Neuronal stem cell (in vitro differentiated cells): Measurements from ENCODE around the gene PRRT1B.
"Not testable (repeated sequence)": the region's sequence is repeated elsewhere in the genome, so short reads cannot be mapped to it uniquely, and the experiment has no call there.

ENCODE experiments used
- DNase-seq: peaks from one replicate; pipeline ENCODE4 v3.0.0-alpha.2; 2013; ENCODE audit warnings: low spot score
- H2AFZ ChIP-seq: one replicate; pipeline ENCODE4 v1.6.1; 2013; ENCODE audit warnings: mild to moderate bottlenecking, low read length, inconsistent platforms
- H2AK5ac ChIP-seq: 2 replicates; pipeline ENCODE4 v1.6.1; 2013; ENCODE audit warnings: low read depth, mild to moderate bottlenecking, inconsistent platforms, low read length, moderate library complexity, mixed read lengths
- H2BK120ac ChIP-seq: 2 replicates; pipeline ENCODE4 v1.6.1; 2013; ENCODE audit warnings: low read depth, mild to moderate bottlenecking, inconsistent platforms, low read length, moderate library complexity, mixed read lengths
- H2BK12ac ChIP-seq: one replicate; pipeline ENCODE4 v1.6.1; 2013; ENCODE audit warnings: low read length, inconsistent platforms
- H2BK15ac ChIP-seq: 2 replicates; pipeline ENCODE4 v1.6.1; 2013; ENCODE audit warnings: mild to moderate bottlenecking, low read length, inconsistent platforms, mixed read lengths
- H2BK5ac ChIP-seq: one replicate; pipeline ENCODE4 v1.6.1; 2013; ENCODE audit warnings: inconsistent platforms, mild to moderate bottlenecking, low read length, moderate library complexity
- H3K14ac ChIP-seq: one replicate; pipeline ENCODE4 v1.6.1; 2013; ENCODE audit warnings: low read length, inconsistent platforms
- H3K18ac ChIP-seq: 2 replicates; pipeline ENCODE4 v1.6.1; 2013; ENCODE audit warnings: low read length, inconsistent platforms
- H3K23ac ChIP-seq: 2 replicates; pipeline ENCODE4 v1.6.1; 2013; ENCODE audit warnings: low read depth, mild to moderate bottlenecking, mixed read lengths, low read length, inconsistent platforms; ENCODE audit not compliant: poor library complexity
- H3K27ac ChIP-seq: replicated peaks from 3 replicates; pipeline ENCODE4 v1.5.1; 2013; ENCODE audit warnings: low read length, inconsistent platforms
- H3K27me3 ChIP-seq, 3 experiments: 2 replicates each; pipeline ENCODE4 v1.6.1; 2013; ENCODE audit warnings: low read length in 3 of 3, mild to moderate bottlenecking in 2 of 3, inconsistent platforms in 1 of 3, low read depth in 1 of 3, mixed read lengths in 1 of 3, moderate library complexity in 1 of 3; ENCODE audit not compliant: control insufficient read depth in 3 of 3, insufficient read depth in 3 of 3
- H3K36me3 ChIP-seq, 2 donors: replicated peaks in 1 of 2; 2 replicates each; pipeline ENCODE4 v1.6.1; 2013; ENCODE audit warnings: low read length in 2 of 2; ENCODE audit not compliant: control insufficient read depth in 2 of 2, insufficient read depth in 2 of 2
- H3K4ac ChIP-seq: 2 replicates; pipeline ENCODE4 v1.6.1; 2013; ENCODE audit warnings: inconsistent platforms, mild to moderate bottlenecking, low read length, moderate library complexity
- H3K4me1 ChIP-seq, 2 donors: 1 replicate in 1 of 2; 2 replicates in 1 of 2; pipeline ENCODE4 v1.6.1; 2013; ENCODE audit warnings: low read length in 2 of 2, low read depth in 1 of 2; ENCODE audit not compliant: control insufficient read depth in 2 of 2, insufficient read depth in 1 of 2
- H3K4me2 ChIP-seq: one replicate; pipeline ENCODE4 v1.6.1; 2013; ENCODE audit warnings: mild to moderate bottlenecking, low read length, inconsistent platforms; ENCODE audit not compliant: insufficient read depth, poor library complexity, severe bottlenecking
- H3K4me3 ChIP-seq, 2 donors: 2 replicates each; pipeline ENCODE4 v1.5.1; 2013; ENCODE audit warnings: low read length in 2 of 2, mild to moderate bottlenecking in 2 of 2, inconsistent platforms in 1 of 2, moderate library complexity in 1 of 2
- H3K79me1 ChIP-seq: one replicate; pipeline ENCODE4 v1.6.1; 2013; ENCODE audit warnings: low read depth, mild to moderate bottlenecking, inconsistent platforms, low read length, moderate library complexity
- H3K9ac ChIP-seq: one replicate; pipeline ENCODE4 v1.6.1; 2013; ENCODE audit warnings: mild to moderate bottlenecking, low read depth, low read length, inconsistent platforms; ENCODE audit not compliant: poor library complexity
- H3K9me3 ChIP-seq, 2 donors: replicated peaks in 1 of 2; 2 replicates each; pipeline versions ENCODE3 to v1.6.1; 2013; ENCODE audit warnings: low read length in 2 of 2, mild to moderate bottlenecking in 2 of 2, inconsistent platforms in 1 of 2, low read depth in 1 of 2, mixed read lengths in 1 of 2, moderate library complexity in 1 of 2; ENCODE audit not compliant: control insufficient read depth in 2 of 2, insufficient read depth in 1 of 2
- H4K8ac ChIP-seq: one replicate; pipeline ENCODE4 v1.6.1; 2013; ENCODE audit warnings: low read depth, mild to moderate bottlenecking, inconsistent platforms, low read length, moderate library complexity
- H4K91ac ChIP-seq: one replicate; pipeline ENCODE4 v1.6.1; 2013; ENCODE audit warnings: low read length, low read depth, mild to moderate bottlenecking, inconsistent platforms; ENCODE audit not compliant: poor library complexity
- WGBS, 2 donors: extraction: QIAGEN DNeasy Blood & Tissue Kit; methylation state at CpG; one replicate each; pipeline ENCODE4 v1.1.7; 2013; ENCODE audit warnings: missing lambda C conversion rate in 2 of 2, mixed read lengths in 1 of 2; ENCODE audit not compliant: insufficient read length in 2 of 2, insufficient replicate concordance in 1 of 2; ENCODE audit errors: extremely low coverage in 2 of 2; 5-methylcytosine and 5-hydroxymethylcytosine counted together

The PRRT1B gene

DNA sequence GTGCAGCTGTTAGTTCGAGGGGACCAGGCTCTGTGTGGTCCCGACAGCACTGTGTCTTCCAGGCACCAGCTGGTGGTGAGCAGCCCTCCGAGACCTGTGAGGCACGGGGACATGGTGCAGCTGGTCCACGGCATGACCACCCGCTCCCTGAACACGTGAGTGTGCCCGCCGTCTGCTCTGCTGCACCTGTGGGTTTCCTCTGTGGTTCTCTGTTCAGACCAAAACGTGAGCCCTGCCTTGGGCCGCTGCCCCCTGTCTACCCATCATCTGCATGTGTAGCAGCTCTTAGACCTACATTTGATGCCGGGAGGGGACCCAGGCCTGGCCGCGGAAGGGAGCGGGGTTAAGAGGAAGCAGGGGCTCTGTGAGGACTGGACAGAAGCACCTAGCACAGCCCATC, 32.1 kb upstream of the PRRT1B start:
- Histone ChIP-seq H3K79me1 (no peaks in the 10 kb centered on the region), H3K27me3 (no peaks in the 10 kb centered on the region), H3K4me1 (no peaks in the 10 kb centered on the region), H3K4ac (no peak overlapping the region), H2BK12ac (no peak overlapping the region), H2BK120ac (no peak overlapping the region), H3K36me3 (peaks cover 60 to 93% of the 10 kb centered on the region in 2 donors), H3K27ac (no peak overlapping the region), H2AK5ac (no peak overlapping the region), H3K4me3 (no peak overlapping the region), H2BK5ac (no peak overlapping the region), H2AFZ (no peak overlapping the region), H4K91ac (no peak overlapping the region), H3K14ac (no peak overlapping the region), H3K4me2 (no peak overlapping the region), H3K23ac (no peak overlapping the region), H3K9ac (no peak overlapping the region), H3K9me3 (peaks cover 3% of the 10 kb centered on the region in 2 donors), H4K8ac (no peak overlapping the region), H2BK15ac (no peak overlapping the region), H3K18ac (no peak overlapping the region)
- no peak for DNase-seq
- no CpG with 5 or more reads among the region's 15 CpGs for WGBS, 2 donors

GRCh38 chr9:131515559-131516031, 29.7 kb upstream of the PRRT1B start:
- not testable (repeated sequence) for H3K9me3 ChIP-seq, H3K4me1 ChIP-seq, H2AK5ac ChIP-seq, H2BK5ac ChIP-seq, H2AFZ ChIP-seq, H2BK15ac ChIP-seq, H3K14ac ChIP-seq, H4K91ac ChIP-seq, H3K4me2 ChIP-seq, H2BK12ac ChIP-seq, H4K8ac ChIP-seq, DNase-seq, H3K9ac ChIP-seq, H3K23ac ChIP-seq, H2BK120ac ChIP-seq, H3K27ac ChIP-seq, H3K79me1 ChIP-seq, H3K27me3 ChIP-seq, H3K4ac ChIP-seq, H3K18ac ChIP-seq
- H3K4me3 ChIP-seq, result peak overlapping the region in 1 of 2 donors; percentile 6
- no CpG with 5 or more reads among the region's 12 CpGs for WGBS, 2 donors
- peaks cover 75 to 97% of the 10 kb centered on the region in 2 donors for H3K36me3 ChIP-seq

- no peak overlapping the region for H3K18ac ChIP-seq
- H2AK5ac ChIP-seq, result no peak overlapping the region
- H2AFZ ChIP-seq, result no peak overlapping the region
- no peaks in the 10 kb centered on the region for H3K4me1 ChIP-seq
- H3K4me2 ChIP-seq, result no peak overlapping the region
- H2BK5ac ChIP-seq, result no peak overlapping the region
- peaks cover 75 to 97% of the 10 kb centered on the region in 2 donors for H3K36me3 ChIP-seq
- no peak for DNase-seq
- no peak overlapping the region for H3K27ac ChIP-seq
- no CpG with 5 or more reads among the region's 15 CpGs for WGBS, 2 donors
- H3K4me3 ChIP-seq, result no peak overlapping the region
- H2BK120ac ChIP-seq, result no peak overlapping the region
- no peak overlapping the region for H3K14ac ChIP-seq
- H3K79me1 ChIP-seq, result no peaks in the 10 kb centered on the region
- no peak overlapping the region for H2BK15ac ChIP-seq
- no peak overlapping the region for H2BK12ac ChIP-seq
- no peak overlapping the region for H3K4ac ChIP-seq
- H3K9me3 ChIP-seq, result peaks cover 3% of the 10 kb centered on the region in 2 donors
- no peak overlapping the region for H3K9ac ChIP-seq
- no peak overlapping the region for H4K91ac ChIP-seq
- no peak overlapping the region for H3K23ac ChIP-seq
- H4K8ac ChIP-seq, result no peak overlapping the region
- H3K27me3 ChIP-seq, result no peaks in the 10 kb centered on the region
Observed at GRCh38 chr9:131516100-131516499, 29.2 kb upstream of the PRRT1B start.

- H3K14ac ChIP-seq, result no peak overlapping the region
- no peak overlapping the region for H3K4me2 ChIP-seq
- no peak overlapping the region for H3K18ac ChIP-seq
- H2AFZ ChIP-seq, result no peak overlapping the region
- H3K9ac ChIP-seq, result no peak overlapping the region
- H4K8ac ChIP-seq, result no peak overlapping the region
- DNase-seq, result no peak
- peaks cover 3% of the 10 kb centered on the region in 2 donors for H3K9me3 ChIP-seq
- H4K91ac ChIP-seq, result no peak overlapping the region
- no CpG with 5 or more reads among the region's 9 CpGs for WGBS, 2 donors
- H2BK120ac ChIP-seq, result no peak overlapping the region
- no peak overlapping the region for H2BK15ac ChIP-seq
- no peak overlapping the region for H3K23ac ChIP-seq
- H3K4ac ChIP-seq, result no peak overlapping the region
- H3K27me3 ChIP-seq, result no peaks in the 10 kb centered on the region
- no peak overlapping the region for H3K27ac ChIP-seq
- H3K4me3 ChIP-seq, result peak overlapping the region in 1 of 2 donors; percentile 51
- no peaks in the 10 kb centered on the region for H3K4me1 ChIP-seq
- H2BK12ac ChIP-seq, result no peak overlapping the region
- no peak overlapping the region for H2BK5ac ChIP-seq
- H2AK5ac ChIP-seq, result no peak overlapping the region
- peaks cover 82 to 97% of the 10 kb centered on the region in 2 donors for H3K36me3 ChIP-seq
- H3K79me1 ChIP-seq, result no peaks in the 10 kb centered on the region
Observed at GRCh38 chr9:131516930-131517329, 28.4 kb upstream of the PRRT1B start.
